ENCODE data around the gene GJA4. TPM values are rescaled to one million over a fixed set of nuclear protein-coding genes. Genes with fewer than 3 reads are reported as not detected.

Gene GJA4
- total and polyA plus RNA-seq, 2 experiments from 2014 or later, result 2.5 to 3.7 TPM

GRCh38 chr1:34787461-34788420 is 5.1 kb upstream of the GJA4 start:
- TF ChIP-seq, protein P1, sequence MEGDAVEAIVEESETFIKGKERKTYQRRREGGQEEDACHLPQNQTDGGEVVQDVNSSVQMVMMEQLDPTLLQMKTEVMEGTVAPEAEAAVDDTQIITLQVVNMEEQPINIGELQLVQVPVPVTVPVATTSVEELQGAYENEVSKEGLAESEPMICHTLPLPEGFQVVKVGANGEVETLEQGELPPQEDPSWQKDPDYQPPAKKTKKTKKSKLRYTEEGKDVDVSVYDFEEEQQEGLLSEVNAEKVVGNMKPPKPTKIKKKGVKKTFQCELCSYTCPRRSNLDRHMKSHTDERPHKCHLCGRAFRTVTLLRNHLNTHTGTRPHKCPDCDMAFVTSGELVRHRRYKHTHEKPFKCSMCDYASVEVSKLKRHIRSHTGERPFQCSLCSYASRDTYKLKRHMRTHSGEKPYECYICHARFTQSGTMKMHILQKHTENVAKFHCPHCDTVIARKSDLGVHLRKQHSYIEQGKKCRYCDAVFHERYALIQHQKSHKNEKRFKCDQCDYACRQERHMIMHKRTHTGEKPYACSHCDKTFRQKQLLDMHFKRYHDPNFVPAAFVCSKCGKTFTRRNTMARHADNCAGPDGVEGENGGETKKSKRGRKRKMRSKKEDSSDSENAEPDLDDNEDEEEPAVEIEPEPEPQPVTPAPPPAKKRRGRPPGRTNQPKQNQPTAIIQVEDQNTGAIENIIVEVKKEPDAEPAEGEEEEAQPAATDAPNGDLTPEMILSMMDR (IDR thresholded peaks at IDR 0.05; ENCODE audit: poor library complexity), result no peak
- no peak for TF ChIP-seq EZH2phosphoT487 (IDR thresholded peaks at IDR 0.05; ENCODE audit: low read depth, severe bottlenecking, unreplicated experiment)
- TF ChIP-seq EZH2 (IDR thresholded peaks at IDR 0.05; ENCODE audit: borderline replicate concordance), result no peak
- Histone ChIP-seq H3K4me3 (no peak overlapping the region), H3K4me1 (ENCODE audit: insufficient read depth) (no peaks in the 10 kb centered on the region), H3K27ac (no peak overlapping the region), H3K9me3 (ENCODE audit: low read depth) (no peaks in the 10 kb centered on the region), H2AFZ (no peak overlapping the region), H3K27me3 (peaks cover 15% of the 10 kb centered on the region), H3K79me2 (no peaks in the 10 kb centered on the region), H3K4me2 (no peak overlapping the region), H3K9me2 (replicated peaks; ENCODE audit: insufficient read depth) (no peaks in the 10 kb centered on the region), H3K36me3 (replicated peaks; ENCODE audit: insufficient read depth, low read depth) (no peaks in the 10 kb centered on the region), H4K20me1 (ENCODE audit: insufficient read depth, poor library complexity, severe bottlenecking) (no peaks in the 10 kb centered on the region)
- WGBS (ENCODE audit: low lambda C conversion rate, missing lambda C conversion rate), result 52% methylated on average over 9 of the region's 9 CpGs
- no peak for DNase-seq (ENCODE audit: low spot score)

DNA sequence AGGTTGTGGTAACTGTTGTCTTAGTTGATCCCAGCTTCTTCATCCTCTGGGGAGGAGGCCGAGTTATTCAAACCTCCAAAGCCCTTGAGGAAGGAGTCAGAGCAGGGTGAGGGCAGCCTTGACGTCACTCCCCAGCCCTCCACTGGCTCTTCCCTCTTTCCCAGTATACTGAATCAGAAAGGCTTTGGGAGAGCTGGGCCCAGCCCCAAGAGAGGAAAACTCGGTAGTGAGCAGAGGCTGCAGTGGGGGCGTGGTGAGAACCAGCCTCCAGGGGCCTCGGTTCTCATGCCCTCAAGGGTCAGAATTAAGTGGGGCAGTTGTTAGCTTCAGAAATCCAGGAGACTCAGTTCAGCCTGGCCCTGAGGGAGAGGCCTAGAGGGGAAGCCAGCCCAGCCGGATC is 1.8 kb upstream of the GJA4 start:
- H3K36me3 ChIP-seq (replicated peaks; ENCODE audit: insufficient read depth, low read depth), result no peaks in the 10 kb centered on the region
- no peaks in the 10 kb centered on the region for H3K9me3 ChIP-seq (ENCODE audit: low read depth)
- TF ChIP-seq, protein P1 (IDR thresholded peaks at IDR 0.05; ENCODE audit: poor library complexity), result no peak
- no peak for TF ChIP-seq EZH2phosphoT487 (IDR thresholded peaks at IDR 0.05; ENCODE audit: low read depth, severe bottlenecking, unreplicated experiment)
- TF ChIP-seq EZH2 (IDR thresholded peaks at IDR 0.05; ENCODE audit: borderline replicate concordance), result no peak
- H3K27ac ChIP-seq, result no peak overlapping the region
- no peaks in the 10 kb centered on the region for H3K79me2 ChIP-seq
- H3K27me3 ChIP-seq, result peaks cover 22% of the 10 kb centered on the region
- WGBS (ENCODE audit: low lambda C conversion rate, missing lambda C conversion rate), result 77% methylated on average over 6 of the region's 6 CpGs
- no peaks in the 10 kb centered on the region for H4K20me1 ChIP-seq (ENCODE audit: insufficient read depth, poor library complexity, severe bottlenecking)
- no peak overlapping the region for H2AFZ ChIP-seq
- H3K4me1 ChIP-seq (ENCODE audit: insufficient read depth), result no peaks in the 10 kb centered on the region
- H3K9me2 ChIP-seq (replicated peaks; ENCODE audit: insufficient read depth), result no peaks in the 10 kb centered on the region
- no peak for DNase-seq (ENCODE audit: low spot score)
- H3K4me2 ChIP-seq, result no peak overlapping the region
- no peak overlapping the region for H3K4me3 ChIP-seq

- H2AFZ ChIP-seq, result no peak overlapping the region
- no peaks in the 10 kb centered on the region for H3K79me2 ChIP-seq
- H3K4me3 ChIP-seq, result no peak overlapping the region
- TF ChIP-seq, protein P1 (IDR thresholded peaks at IDR 0.05; ENCODE audit: poor library complexity), result no peak
- TF ChIP-seq EZH2 (IDR thresholded peaks at IDR 0.05; ENCODE audit: borderline replicate concordance), result peak; percentile 49
- H4K20me1 ChIP-seq (ENCODE audit: insufficient read depth, poor library complexity, severe bottlenecking), result no peaks in the 10 kb centered on the region
- H3K9me3 ChIP-seq (ENCODE audit: low read depth), result no peaks in the 10 kb centered on the region
- H3K4me2 ChIP-seq, result peak overlapping the region; percentile 75
- H3K9me2 ChIP-seq (replicated peaks; ENCODE audit: insufficient read depth), result no peaks in the 10 kb centered on the region
- DNase-seq (ENCODE audit: low spot score), result no peak
- no peaks in the 10 kb centered on the region for H3K4me1 ChIP-seq (ENCODE audit: insufficient read depth)
- no peaks in the 10 kb centered on the region for H3K36me3 ChIP-seq (replicated peaks; ENCODE audit: insufficient read depth, low read depth)
- no peak overlapping the region for H3K27ac ChIP-seq
- peaks cover 22% of the 10 kb centered on the region for H3K27me3 ChIP-seq
- 70% methylated on average over 10 of the region's 10 CpGs for WGBS (ENCODE audit: low lambda C conversion rate, missing lambda C conversion rate)
Measured at GRCh38 chr1:34792424-34792823, 375 bp upstream of the GJA4 start.
